GM18511 (cell line): Measurements from ENCODE around the gene PDCD1.

Experiments used
- ATAC-seq: cut with Tn5 transposase; IDR thresholded peaks from one replicate; pipeline ENCODE4 v1.9.1; 2021; ENCODE audit warnings: mild to moderate bottlenecking, moderate library complexity; ENCODE audit not compliant: unreplicated experiment

The PDCD1 gene

DNA sequence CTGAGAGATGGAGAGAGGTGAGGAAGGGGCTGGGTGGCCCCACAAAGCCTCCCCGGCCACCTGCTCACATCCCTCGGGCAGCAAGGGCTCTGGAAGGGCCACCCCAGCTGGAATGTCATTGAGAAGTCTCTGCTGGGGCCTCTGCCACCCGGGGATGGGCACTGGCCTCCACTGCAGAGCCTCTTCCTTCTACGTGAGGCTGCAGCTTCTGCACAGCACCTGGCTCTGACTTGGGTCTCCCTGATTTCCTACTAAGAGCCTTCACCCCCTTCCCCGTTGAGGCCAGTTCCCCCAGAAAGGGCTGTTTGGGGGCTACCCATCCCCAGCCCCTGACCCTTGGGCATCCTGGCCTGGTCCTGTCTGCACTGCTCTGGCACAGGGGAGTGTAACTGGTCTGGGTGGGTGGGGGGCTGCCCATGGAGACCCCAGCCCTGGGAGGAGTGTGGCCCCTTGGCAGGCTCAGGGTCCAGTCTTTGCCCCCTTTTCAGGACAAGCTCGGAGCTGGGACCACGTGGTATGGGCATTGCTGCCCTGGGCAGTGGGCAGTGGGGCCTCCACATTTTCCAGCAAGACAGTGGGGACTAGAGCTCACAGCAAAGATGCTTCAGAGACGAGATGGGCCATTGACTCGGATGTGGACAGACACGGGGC is 5.6 kb downstream of the PDCD1 start:
- ATAC-seq: no peak

DNA sequence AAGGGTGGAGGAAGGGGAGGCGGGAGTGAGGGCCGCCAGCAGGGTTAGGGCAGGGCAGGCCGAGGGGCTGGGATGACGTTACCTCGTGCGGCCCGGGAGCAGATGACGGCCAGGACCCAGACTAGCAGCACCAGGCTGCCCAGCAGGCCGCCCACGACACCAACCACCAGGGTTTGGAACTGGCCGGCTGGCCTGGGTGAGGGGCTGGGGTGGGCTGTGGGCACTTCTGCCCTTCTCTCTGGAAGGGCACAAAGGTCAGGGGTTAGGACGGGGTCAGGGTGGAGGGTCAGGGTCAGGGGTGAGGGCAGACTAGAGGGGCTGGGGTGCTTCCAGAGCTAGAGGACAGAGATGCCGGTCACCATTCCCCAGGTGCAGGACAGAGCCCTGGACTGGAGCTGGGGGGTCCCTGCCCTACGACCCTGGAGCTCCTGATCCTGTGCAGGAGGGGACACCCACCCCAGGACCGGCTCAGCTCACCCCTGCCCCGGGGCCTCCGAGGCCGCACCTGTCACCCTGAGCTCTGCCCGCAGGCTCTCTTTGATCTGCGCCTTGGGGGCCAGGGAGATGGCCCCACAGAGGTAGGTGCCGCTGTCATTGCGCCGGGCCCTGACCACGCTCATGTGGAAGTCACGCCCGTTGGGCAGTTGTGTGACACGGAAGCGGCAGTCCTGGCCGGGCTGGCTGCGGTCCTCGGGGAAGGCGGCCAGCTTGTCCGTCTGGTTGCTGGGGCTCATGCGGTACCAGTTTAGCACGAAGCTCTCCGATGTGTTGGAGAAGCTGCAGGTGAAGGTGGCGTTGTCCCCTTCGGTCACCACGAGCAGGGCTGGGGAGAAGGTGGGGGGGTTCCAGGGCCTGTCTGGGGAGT is 6.3 kb downstream of the PDCD1 start:
- ATAC-seq: no peak

DNA sequence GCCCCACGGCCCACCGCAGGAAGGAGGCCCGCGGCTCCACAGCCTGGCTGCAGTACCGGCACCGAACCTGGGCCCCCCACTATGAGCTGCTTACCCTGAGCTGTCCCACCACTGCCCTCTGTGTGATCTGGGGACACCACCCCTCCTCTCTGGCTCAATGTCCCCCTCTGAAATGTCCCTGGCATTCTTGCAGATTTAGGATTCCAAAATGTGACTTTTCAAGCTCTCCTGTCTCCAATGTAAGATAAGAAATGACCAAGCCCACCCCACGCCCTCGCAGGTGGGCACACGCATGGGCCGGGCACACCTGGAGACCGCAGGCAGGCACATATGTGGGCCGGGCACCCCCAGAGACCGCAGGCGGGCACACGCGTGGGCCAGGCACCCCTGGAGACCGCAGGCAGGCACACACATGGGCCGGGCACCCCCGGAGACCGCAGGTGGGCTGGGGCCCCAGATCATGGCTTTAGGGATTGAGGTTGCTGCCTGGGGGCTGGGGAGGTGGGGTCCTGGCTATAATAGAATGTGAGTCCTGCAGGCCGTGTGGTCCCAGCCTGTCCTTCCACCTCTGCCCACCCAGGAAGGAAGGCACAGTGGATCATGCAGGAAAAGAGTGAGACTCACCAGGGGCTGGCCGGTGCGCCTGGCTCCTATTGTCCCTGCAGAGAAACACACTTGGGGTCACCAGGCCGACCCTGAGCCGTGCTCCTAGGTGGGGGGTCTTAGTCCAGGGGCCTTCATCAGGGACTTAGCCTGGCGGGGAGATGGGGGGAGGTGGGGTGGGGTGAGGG is 7.2 kb downstream of the PDCD1 start:
- ATAC-seq: no peak

DNA sequence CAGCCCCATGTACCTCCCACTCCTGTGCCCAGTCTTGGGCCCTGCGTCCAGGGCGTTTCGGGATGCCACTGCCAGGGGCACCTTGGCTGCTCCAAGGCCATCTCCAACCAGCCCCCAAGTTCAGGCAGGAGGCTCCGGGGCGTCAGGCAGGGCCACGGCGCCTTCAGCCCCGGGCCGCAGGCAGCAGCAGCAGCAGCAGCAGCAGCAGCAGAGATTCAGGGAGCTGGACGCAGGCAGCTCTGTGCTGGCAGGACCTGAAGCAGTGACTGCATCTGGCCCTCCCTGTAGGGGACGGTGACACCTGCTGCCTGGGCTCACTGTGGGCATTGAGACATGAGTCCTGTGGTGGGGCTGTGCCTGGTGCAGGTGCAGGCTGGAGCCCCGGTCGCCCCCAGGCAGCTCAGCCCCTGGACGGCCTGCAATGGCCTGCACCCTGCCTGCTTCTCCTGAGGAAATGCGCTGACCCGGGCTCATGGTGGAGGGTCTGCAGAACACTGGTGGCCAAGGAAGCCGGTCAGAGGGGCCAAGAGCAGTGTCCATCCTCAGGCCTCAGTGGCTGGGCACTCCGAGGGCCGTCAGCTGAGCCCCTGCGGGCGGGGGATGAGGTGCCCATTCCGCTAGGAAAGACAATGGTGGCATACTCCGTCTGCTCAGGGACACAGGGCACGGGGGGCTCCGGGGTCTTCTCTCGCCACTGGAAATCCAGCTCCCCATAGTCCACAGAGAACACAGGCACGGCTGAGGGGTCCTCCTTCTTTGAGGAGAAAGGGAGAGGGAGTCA is 8.0 kb downstream of the PDCD1 start:
- ATAC-seq: no peak

DNA sequence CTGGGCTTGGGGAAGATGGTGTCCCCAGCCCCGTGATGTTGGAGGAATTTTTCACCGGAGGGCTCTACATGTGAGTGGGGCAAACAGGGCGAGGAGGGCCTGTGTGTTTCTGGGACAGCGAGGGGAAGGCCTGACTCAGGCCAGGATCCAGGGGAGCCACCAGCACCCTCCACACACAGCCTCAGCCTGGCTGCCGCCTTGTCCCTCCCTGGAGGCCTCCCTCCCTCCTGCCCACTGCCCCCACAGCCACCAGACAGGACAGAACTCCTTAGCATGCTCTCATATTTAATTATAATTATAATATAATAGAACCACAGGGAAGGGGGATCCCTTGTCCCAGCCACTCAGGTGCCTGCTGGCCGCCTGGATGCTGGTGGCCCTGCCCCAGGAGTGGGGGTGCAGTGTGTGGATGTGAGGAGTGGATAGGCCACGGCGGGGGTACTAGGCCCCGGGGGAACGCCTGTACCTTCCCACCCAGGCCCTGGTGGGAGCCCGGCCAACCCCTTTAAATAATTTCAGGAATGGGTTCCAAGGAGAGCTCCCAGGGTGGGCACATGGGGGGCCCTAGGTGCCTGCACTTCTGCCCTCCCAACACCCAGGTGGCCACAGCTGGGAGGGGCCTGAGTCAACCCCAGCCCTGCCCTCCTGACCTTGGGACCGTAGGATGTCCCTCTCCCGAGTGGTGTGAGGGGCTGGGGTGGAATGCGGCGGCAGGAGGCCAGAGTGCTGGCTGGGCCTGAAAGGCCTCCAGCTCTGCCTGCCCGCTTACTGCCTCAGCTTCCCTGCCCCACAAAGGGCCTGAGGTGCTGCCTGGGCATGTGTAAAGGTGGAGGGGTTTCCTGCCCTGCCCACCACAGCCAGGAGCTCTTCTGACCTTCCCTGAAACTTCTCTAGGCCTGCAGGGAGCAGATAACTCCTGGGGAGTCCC is 8.8 kb downstream of the PDCD1 start:
- ATAC-seq: no peak

DNA sequence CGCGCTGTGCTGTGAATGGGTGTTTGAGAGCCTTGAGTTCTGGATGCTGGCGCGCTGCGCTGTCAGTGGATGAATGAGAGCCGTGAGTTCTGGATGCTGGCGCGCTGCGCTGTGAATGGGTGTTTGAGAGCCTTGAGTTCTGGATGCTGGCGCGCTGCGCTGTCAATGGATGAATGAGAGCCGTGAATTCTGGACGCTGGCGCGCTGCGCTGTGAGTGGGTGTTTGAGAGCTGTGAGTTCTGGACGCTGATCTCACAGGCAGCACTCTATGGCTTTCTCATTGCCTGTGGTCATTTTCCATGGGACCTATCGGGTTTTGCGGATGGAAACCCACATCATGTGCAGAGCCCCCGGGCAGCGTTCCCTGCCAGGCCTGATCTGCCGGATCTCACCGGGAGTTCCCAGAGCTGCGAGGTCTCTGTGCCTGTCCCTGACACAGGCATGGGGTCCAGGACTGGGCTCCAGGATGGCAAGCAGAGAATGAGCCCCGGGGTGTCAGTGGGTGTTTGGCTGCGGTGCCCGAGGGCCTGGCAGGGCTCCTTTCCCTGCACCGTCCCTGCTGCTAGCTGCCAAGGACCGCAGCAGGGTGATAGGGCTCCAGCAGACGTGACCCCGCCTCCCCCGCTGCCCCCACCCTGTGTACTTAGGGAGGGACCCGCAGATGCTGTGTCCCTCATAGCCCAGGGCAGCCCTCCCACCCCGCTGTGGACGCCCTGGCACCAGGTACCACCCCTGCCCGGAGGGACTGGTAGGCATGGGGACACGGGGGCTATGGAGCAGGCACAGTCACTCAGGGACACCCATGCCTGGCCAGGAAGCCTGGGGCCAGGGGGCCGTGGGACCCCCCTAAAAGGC is 9.7 kb downstream of the PDCD1 start:
- no peak for ATAC-seq

DNA sequence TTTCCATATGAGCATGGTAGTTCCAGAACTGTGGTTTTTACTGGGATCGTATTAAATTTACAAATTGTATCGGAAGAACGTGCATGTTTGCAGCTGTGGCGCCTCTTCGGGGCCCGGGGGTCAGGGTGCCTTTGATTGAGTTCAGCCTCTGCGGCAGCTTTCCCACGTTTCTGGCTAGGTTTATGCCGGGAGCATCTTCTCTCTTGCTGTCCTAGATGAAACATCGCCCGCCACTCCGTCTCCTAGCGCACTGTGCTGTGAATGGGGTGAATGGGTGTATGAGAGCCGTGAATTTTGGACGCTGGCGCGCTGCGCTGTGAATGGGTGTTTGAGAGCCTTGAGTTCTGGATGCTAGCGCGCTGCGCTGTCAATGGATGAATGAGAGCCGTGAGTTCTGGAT is 12.3 kb downstream of the PDCD1 start:
- ATAC-seq: no peak

DNA sequence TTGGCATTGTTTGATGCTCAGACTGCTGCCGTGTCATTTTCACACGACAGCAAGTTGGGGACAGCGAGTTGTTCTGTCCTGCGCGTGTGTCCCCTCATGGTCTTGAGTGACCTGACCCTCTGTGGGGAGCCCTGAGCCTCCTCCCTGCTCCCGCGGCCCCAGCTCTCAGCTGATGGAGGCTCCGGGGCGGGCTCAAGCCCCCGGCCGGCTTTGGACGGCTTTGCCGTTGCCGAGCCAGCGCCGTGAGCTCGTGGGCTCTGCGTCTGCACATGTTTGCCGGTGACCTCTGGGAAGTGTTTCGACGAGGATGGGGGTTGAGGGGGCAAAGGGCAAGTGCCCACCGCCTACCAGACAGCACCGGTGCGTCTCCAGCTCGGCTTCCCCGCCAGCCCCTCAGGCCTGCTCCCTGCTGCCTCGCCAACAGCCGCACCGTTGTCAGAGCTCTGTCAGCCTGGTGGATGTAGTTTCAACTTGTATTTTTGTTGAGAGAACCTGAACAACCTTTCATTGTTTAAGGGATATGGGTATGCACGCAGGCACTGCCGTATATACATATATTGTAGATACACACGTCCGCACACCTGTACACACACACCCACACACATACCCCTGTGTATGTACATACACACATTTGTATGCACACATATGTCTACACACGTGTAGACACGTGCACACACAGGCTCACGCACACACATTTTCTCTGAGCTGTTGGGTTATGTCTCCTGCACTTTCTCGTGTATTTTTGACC is 13.7 kb downstream of the PDCD1 start:
- no peak for ATAC-seq

DNA sequence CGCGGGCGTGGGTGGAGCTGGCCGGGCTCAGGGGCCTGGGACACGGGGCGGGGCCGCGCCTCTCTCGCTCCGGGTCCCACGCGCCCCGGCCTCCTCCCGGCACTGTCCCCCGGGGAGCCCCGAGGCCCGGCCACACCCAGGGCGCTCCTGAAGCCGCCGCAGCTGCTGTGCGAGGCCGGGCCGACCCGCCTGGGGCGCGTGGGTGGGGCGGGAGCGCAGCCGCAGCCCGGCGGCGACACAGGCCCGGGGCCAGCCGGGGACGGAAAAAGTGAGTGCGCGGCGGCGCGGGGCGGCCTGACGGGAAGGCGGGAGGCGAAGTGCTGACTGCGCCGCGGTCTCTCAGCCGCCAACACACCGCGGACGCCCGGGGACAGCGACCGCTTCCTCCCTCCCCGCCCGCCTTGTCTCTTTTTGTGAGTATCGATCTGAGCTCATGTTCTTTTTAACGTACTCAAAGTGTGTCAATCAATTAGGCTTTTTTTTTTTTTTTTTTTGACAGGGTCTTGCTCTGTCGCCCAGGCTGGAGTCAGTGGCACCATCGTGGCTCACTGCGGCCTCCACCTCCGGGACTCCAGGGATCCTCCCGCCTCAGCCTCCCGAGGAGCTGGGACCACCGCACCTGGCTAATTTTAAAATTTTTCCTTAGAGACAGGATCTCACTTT is 14.5 kb downstream of the PDCD1 start:
- peak; percentile 83 for ATAC-seq

DNA sequence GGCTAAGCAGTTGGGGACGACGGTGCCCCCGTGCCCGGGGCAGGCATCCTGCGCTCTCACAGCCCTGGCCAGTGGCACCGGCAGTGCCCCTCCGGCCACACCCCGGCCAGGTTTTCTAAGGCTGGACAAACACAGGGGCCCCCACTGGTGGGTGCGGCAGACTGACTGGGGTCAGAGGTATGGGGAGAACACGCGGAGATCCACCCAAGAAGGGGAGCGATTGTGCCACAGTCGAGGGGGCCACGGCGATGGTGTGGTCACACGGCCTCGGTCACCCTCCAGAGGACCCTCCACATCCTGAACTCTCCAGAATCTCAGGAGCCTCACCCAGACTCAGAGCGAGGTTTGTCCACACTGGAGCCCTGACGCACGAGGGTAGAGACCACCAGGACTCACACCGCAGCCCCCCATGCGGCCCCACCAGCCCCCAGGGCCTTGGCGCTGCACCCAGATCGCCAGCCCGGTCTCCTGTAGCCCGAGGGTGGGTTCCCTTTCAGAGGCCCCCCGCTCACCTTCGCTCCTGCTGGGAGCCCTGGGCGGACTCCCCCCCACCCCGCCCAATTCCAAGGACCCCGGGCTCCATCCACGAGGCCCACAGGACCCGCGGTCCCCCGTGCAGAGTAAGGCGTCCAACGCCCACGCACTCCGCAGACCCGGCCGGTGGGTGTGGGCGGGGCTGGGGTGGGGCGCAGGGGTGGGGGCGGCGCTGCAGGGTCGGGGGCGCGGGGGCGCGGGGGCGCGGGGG is 15.2 kb downstream of the PDCD1 start:
- ATAC-seq: peak; percentile 6

DNA sequence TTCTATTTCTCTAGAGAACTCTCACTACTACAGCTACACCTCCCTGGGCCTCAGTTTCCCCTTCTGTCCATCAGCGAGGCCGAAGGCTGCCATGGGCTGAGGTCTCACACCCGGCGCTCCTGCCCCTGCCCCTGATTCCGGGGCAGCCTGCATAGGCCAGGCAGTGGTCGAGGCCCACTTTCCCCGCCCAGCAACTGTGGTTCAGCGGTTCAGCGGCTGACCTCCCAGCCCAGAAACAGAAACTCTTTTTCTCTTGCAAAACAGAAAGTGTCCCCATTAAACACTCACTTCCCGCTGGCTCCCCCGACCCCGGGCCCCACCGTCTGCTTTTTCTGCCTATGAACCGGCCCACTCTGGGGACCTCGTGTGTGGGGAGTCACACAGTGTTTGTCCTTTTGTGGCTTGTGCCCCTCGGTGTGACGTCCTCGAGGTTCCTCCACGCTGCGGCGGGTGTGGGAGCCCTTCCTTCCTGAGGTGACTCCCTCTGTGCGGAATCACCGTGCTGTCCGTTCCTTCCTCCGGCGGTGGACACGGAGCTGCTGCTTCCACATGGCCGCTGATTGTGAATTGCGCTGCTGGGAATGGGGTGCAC is 16.0 kb downstream of the PDCD1 start:
- ATAC-seq: peak; percentile 54

DNA sequence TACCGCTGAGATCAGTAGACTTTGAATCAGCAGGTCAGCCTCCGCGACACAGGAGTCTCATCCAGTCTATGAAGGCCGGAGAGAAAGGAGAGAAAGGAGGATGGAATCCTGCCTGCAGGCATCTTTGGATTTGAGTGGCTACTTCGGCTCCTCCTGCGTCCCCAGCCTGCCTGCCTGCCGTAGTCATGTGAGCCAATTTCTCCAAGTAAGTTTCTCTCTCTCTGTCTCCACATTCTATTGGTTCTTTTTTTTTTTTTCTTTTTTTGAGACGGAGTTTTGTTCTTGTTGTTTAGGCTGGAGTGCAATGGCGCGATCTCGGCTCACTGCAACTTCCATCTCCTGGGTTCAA is 16.7 kb downstream of the PDCD1 start:
- no peak for ATAC-seq

DNA sequence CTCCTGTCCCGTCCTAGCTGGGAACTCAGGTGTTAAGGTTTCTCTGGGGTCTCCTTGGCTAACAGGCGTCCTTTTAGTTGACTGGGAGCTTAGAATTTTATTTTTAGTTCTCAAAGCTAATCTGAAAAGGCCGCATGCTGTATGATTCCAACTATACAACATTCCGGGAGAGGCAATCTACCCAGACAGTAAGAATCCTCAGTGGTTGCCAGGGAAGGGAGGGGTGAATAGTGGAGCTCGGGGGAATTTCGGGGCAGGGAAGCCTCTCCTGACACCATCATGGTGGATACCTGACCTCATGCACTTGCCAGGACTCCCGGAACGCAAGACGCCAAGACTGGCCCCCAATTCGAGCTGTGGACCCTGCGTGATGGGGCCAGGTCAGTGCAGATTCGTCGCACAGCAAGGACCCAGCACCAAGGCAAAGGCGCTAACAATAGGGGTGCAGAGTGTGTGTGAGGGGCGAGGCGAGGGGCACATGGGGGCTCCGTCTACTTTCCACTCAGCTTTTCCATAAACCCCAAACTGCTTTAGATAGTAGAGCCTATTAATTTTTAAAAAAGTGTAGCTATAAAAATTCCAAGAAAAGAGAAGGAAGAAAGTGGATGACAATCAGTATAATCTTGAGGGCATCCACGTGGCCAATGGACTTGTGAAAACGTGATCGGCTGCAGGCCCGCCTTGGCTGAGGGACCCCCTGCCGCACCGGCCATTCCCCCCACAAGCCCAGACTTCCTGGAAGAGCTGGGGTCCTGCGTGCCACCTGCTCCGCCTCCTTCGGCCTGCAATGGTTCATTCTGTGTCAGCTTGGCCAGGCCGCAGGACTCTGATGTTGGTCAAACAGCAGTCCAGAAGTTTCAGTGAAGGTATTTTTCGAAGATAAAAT is 17.3 kb downstream of the PDCD1 start:
- ATAC-seq: no peak

DNA sequence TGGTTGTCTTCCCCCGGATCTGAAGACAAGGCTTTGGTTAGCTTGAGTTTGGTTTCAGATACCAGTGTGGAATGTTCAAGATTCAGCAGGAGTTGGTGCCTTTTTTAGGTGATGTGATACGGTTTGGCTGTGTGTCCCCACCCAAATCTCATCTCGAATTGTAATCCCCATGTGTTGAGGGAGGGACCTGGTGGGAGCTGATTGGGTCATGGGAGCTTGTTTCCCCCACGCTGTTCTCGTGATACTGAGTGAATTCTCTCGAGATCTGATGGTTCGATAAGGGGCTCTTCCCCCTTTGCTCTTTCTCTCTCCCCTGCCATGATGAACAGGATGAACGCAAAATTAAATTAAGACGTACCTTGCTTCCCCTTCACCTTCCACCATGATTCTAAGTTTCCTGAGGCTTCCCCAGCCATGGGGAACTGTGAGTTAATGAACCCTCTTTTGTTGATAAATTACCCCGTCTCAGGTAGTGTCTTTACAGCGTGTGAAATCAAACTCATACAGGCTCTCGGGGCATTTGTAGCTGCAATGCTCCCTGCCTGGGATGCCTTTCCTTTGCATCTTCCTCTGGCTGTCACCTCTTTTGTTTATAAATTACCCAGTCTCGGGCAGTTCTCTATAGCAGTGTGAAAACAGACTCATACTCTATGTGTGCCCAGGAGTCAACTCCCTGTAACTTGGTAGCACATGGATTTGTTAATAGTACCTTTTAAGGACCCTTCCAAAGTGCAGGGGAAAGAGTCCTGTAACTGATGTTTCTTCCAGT is 21.3 kb downstream of the PDCD1 start:
- no peak for ATAC-seq

DNA sequence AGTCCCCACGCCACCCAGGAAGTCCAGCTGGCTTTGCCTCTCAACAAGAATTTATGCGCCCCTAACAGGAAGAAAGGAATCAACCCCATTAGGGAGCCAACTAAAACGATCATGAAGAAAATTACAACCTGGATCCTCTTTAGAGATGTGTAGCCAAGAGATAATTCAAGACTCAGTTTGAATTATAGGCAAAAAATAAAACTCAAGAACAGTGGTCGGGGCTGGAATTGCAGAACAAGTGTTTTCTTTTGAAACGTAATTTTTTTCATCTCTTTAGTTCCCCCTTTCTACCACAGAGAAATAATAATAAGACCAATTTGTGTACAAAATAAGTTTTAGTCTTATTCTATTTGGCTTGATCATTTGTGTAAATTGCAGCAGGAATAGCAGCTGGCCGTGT is 22.4 kb downstream of the PDCD1 start:
- ATAC-seq: no peak
